ENCODE measurements around the gene TRIML1.

DNA sequence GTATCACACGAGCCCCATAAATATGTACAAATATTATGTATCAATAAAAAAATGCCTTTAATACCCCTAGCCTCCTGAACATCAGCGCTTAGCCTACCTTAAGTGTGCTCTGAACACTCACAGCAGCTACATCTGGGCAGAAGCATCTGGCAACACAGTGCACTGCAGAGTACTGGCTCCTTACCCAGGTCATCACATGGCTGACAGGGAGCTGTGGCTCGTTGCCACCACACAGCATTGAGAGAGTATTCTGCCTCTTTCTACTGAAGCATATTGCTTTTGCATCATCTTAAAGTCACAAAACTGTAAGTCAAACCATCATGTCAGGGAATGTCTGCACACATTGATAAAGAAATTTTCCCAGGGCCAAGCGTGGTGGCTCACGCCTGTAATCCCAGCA lies 55.2 kb downstream of the TRIML1 start:
- TF ChIP-seq CTCF (IDR thresholded peaks at IDR 0.05) (no peak), POLR2A (IDR thresholded peaks at IDR 0.05) (no peak), EP300 (IDR thresholded peaks at IDR 0.05) (no peak)

Measured in ovary (tissue), 3 donors.